GM18909 (cell line): ENCODE results near the gene ETFA.

Source experiments
- ATAC-seq: cut with Tn5 transposase; IDR thresholded peaks from one replicate; pipeline ENCODE4 v1.9.1; 2021; ENCODE audit warnings: mild to moderate bottlenecking; ENCODE audit not compliant: unreplicated experiment, poor library complexity

Gene ETFA

GRCh38 chr15:76340803-76341365 is 29.6 kb upstream of the ETFA start:
- ATAC-seq, result no peak

DNA sequence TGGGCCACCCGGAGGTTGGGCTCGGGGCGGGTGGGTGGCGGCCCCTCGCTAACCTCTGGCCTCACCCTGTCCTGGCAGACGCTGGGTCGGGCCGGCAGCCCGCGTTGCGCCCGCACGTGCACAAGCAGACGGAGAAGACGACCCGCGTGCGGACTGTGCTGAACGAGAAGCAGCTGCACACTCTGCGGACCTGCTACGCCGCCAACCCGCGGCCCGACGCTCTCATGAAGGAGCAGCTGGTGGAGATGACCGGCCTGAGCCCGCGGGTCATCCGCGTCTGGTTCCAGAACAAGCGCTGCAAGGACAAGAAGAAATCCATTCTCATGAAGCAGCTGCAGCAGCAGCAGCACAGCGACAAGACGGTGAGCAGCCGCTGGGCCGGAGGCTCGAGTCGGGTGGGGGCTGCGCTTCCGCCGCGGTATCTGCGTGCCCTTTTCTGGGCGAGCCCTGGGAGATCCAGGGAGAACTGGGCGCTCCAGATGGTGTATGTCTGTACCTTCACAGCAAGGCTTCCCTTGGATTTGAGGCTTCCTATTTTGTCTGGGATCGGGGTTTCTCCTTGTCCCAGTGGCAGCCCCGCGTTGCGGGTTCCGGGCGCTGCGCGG is 29.0 kb upstream of the ETFA start:
- no peak for ATAC-seq

DNA sequence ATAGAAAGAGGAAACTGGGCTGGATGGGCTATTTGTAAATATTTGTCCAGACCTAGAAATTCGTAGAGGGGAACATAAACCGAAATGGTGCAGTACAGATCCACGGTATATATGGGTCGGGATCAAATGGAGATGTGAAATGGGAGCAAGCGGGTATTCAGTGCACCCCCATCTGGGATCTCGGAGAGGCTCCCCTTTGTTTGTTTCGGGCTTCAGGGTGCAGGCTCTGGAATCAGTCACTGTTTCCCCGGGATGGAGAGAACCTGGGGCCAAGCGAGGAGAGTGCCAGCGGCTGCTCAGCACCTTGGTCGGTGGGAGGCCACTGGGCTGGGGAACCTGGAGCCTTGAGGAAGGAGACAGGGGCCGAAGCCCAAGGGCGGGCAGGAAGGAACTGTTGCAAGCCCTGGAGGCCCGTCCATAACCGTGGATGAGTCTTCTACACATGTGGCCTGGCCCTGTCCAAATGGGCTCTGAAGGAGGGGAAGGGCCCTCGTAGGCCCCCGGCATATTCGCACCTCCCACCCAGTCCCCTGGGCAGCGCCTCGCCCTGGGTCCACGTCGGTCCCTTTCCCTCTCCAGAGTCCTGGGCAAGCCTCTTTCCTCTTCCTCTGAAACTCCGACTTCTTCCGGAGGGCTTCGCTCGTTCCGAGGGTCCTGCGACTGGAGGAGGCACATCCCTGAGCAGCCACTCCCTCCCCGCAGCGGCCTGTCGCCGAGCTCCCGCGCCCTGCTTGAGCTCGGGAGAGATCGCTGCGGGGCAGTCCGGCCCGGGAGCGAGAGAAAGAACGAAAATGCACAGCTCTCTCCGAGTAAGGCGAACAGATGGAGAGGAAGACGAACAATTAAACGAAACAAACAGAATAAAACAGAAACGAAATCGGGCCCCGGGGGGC is 28.3 kb upstream of the ETFA start:
- ATAC-seq, result no peak

GRCh38 chr15:76338486-76339304 is 27.4 kb upstream of the ETFA start:
- ATAC-seq, result no peak

DNA sequence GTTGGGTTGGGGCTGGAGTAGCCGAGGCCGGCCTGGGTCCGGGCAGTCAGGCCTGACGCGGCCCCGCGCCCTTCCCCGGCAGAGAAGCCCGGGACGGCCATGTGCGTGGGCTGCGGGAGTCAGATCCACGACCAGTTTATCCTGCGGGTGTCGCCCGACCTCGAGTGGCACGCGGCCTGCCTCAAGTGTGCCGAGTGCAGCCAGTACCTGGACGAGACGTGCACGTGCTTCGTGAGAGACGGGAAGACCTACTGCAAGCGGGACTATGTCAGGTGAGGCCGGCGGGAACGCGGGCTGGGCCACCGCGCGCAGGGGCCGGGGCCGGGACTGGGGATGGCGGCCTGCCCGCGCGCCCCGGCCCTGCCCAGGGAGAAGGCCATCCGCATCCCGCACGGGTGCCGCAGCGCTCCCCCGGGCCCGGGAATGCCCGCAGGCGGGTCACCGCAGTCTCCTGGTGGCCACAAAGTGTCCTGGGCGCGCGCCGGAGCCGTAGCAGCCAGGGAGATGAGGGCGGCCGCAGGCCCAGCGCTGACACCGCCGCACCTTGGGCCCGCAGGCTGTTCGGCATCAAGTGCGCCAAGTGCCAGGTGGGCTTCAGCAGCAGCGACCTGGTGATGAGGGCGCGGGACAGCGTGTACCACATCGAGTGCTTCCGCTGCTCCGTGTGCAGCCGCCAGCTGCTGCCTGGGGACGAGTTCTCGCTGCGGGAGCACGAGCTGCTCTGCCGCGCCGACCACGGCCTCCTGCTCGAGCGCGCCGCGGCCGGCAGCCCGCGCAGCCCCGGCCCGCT is 26.6 kb upstream of the ETFA start:
- no peak for ATAC-seq

GRCh38 chr15:76337059-76337695 is 25.9 kb upstream of the ETFA start:
- no peak for ATAC-seq

DNA sequence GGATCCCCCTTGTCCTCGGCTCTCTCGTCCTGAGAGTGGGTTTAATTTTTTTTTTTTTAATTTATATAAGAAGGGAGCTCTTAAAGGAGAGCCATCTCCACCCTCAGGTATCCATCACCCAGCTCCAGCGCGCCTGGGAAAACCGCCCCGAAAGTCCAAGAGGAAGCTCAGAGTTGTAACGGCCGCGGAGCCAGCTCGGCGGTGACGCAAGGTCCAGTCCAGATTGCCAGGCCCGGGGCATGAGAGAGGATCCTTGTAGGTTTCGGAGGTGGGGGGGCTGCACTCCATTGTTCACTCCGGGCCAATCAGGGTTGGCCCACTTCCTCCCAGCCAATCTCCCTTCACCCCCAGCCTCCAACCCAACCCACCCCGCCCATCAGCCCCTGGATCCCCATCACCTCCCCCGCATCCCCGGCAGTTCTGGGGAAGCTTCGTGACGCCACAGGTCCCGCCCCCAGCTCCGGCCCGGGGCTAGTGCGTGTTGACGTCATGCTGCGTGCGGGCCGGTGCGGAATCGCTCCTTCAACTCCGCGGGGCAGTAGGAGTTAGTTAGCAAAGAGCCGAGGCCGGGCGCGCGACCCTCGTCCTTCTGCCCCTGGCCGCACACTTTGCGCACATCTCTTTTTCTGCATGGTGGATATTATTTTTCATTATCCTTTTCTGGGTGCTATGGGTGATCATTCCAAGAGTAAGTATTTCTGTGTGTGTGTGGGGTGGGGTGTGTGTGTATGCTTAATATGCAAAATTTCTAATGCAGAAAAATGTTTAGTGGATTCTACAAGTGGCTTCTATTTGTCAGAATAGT is 25.2 kb upstream of the ETFA start, which contains the start of gene ISL2:
ISL2 (plus strand) TSS at position 520 of the 805 bp plus-strand sequence; CDS start at position 631, 111 bp downstream.
- peak; percentile 55 for ATAC-seq

DNA sequence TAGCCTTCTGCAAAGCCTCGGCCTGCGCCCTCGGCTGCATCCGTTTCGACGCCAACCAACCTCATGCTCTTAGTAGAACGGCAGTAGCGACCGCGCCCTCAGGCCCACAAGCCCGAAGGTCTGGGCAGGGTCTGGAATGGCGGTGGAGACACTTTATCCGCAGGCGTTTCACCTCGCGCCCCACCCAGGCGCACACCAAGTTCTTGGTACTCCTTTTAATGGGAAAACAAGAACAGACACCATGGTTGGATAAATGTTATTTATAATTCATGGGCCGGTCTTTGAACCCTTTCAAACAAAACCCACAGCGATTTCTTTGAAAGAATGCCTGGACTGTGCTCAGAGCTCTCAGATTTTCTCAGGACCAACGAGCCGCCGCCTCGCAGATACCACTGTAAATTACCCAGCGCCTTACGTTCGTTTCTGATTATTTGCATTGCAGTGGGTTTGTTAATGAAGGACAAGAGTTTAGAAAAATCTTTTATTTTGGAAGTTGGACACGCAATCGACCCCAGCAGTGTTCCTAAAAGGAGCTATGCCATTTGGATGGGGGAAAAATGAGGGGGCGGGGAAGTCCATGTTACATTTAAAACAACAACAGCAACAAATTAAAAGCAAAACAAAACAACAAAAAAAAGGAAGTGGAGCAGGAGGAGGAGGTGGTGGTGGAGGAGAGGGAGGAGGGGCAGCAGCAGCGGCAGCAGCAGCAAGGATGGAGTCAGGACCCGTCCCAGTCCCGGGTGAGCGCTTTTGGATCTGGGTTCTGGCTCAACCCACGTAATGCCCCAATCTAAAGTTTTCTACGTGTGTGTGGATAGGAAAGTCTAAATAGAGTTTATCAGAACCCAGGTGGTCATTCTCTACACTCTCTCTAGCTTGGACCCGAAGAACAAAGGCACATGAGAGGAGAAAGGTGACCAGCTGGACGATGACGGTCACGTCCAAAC is 24.3 kb upstream of the ETFA start:
- ATAC-seq, result no peak

- no peak for ATAC-seq
Observed at GRCh38 chr15:76334438-76335306, 23.4 kb upstream of the ETFA start.

- ATAC-seq, result no peak
Observed at GRCh38 chr15:76333720-76334437, 22.6 kb upstream of the ETFA start.

- no peak for ATAC-seq
Observed at GRCh38 chr15:76333309-76333708, 22.0 kb upstream of the ETFA start.

- no peak for ATAC-seq
Observed at GRCh38 chr15:76332796-76333195, 21.5 kb upstream of the ETFA start.

GRCh38 chr15:76330080-76330680 is 18.9 kb upstream of the ETFA start:
- no peak for ATAC-seq

- no peak for ATAC-seq
Observed at GRCh38 chr15:76328958-76329357, 17.7 kb upstream of the ETFA start.

GRCh38 chr15:76328106-76328696 is 16.9 kb upstream of the ETFA start:
- no peak for ATAC-seq
